Esophagus squamous epithelium (tissue), 5 donors: Measurements from ENCODE around the gene SLC16A7. TPM values are rescaled to one million over a fixed set of nuclear protein-coding genes. Genes with fewer than 3 reads are reported as not detected.

ENCODE experiments used
- DNase-seq: peaks from one replicate; lab custom pipeline; 2025; lab: John Stamatoyannopoulos, UW
- H3K27ac ChIP-seq, 4 donors: fragments of 200-600 bp; sonication (generic); one replicate each; pipeline ENCODE4 v1.5.1; 2016 to 2019; ENCODE audit warnings: mild to moderate bottlenecking in 1 of 4
- H3K27me3 ChIP-seq, 4 donors: fragments of 200-600 bp; sonication (generic); 1 replicate in 3 of 4; 2 replicates in 1 of 4; pipeline versions ENCODE4 v1.5.1 to v1.6.0; 2017 to 2021; ENCODE audit warnings: antibody characterized with exemption in 1 of 4
- H3K36me3 ChIP-seq, 3 donors: fragments of 200-600 bp; sonication (generic); one replicate each; pipeline ENCODE4 v1.5.1; 2016 to 2019
- H3K4me1 ChIP-seq, 3 donors: fragments of 200-600 bp; sonication (generic); one replicate each; pipeline ENCODE4 v1.5.1; 2017 to 2019
- H3K4me3 ChIP-seq, 4 donors: fragments of 200-600 bp; sonication (generic); 1 replicate in 3 of 4; 2 replicates in 1 of 4; pipeline ENCODE4 v1.5.1; 2016 to 2019; ENCODE audit warnings: mild to moderate bottlenecking in 2 of 4, moderate library complexity in 1 of 4
- H3K9me3 ChIP-seq, 3 donors: fragments of 200-600 bp; sonication (generic); one replicate each; pipeline ENCODE4 v1.5.1; 2016 to 2019
- CTCF ChIP-seq, 6 experiments: fragments of 450-650 bp in 4 of 6; fragments of 200-600 bp in 2 of 6; sonication (generic) in 2 of 6; IDR thresholded peaks; one replicate each; pipeline ENCODE4 v1.5.1; 2016 to 2019; ENCODE audit warnings: antibody characterized with exemption in 6 of 6, mild to moderate bottlenecking in 4 of 6, moderate library complexity in 4 of 6
- POLR2A ChIP-seq, 4 donors: fragments of 450-650 bp; IDR thresholded peaks; one replicate each; pipeline ENCODE4 v1.6.1; 2017; ENCODE audit warnings: antibody characterized with exemption in 4 of 4, mild to moderate bottlenecking in 4 of 4, moderate library complexity in 3 of 4
- WGBS, 2 donors: methylation state at CpG; one replicate each; pipeline ENCODE4 v1.1.5; 2018; 5-methylcytosine and 5-hydroxymethylcytosine counted together
- intact Hi-C: fragments of 100-400 bp; cut with DNase I; formaldehyde crosslinking; loops from one replicate; pipeline ENCODE4 v1.15.0; 2022
- total RNA-seq, 4 donors: library from RNA; depleted of rRNA; stranded (reverse); fragments of >200 nt; gene quantifications; one replicate each; pipeline ENCODE4 v1.1.0, GENCODE V29; 2016
- donor health status: DM: yes; HTN: yes; CAD: no.

SLC16A7 gene
- total RNA-seq, 4 donors from 2014 or later = 55.3 to 82.1 (median 72.9) TPM

DNA sequence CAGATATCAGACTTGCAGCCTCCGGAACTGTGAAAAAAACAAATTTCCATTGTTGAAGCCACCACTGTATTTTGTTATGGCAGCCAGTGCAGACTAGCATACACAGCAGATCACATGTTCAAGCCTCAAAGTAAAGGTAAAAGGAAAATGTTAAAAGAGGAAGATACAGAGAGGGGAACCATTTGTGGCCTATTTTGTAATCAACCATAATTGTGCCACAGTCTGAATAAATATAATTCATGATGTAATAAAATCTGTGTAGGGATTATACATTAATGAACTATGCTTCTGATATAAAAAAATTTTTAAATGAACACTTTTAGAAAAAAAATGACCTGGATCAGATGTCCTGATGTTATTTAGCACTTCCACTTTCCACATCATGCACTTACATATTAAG lies 79.6 kb downstream of the SLC16A7 start:
- no peaks in the 10 kb centered on the region for H3K9me3 ChIP-seq
- intact Hi-C loops = no loop called here
- H3K4me3 ChIP-seq = no peak overlapping the region
- TF ChIP-seq CTCF (IDR thresholded peaks at IDR 0.05) (no peak), POLR2A (IDR thresholded peaks at IDR 0.05) (no peak)
- H3K27ac ChIP-seq = no peak overlapping the region
- H3K27me3 ChIP-seq = no peaks in the 10 kb centered on the region
- peaks cover 0 to 6% (median 0%) of the 10 kb centered on the region in 3 donors for H3K4me1 ChIP-seq
- H3K36me3 ChIP-seq = no peaks in the 10 kb centered on the region
- WGBS, 2 donors = 100% methylated on average over 1 of the region's 1 CpG
- no peak for DNase-seq

DNA sequence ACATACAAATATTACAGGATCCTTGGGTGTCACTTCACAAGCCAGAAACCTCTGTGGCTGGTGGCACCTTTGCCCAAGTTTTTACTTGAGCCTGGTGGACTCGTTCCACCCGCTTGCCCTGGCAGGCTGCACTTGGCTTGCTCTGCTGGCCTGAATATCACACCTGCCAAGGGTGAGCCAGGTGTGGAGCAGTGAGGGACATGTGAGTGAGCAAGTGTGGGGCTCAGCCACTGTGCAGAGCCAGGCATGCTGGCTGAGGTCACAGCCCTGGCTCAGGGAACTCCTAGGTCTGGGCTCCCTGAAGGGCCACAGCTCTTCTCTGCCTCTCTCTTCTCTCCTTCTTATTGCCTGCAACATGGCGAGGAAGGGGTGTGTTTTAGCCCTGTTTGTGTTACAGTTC lies 82.0 kb downstream of the SLC16A7 start:
- intact Hi-C loops = no loop called here
- Histone ChIP-seq H3K36me3 (no peaks in the 10 kb centered on the region), H3K9me3 (no peaks in the 10 kb centered on the region), H3K27me3 (no peaks in the 10 kb centered on the region), H3K27ac (peak overlapping the region in 1 of 4 donors; percentile 36), H3K4me1 (peaks cover 0 to 6% (median 0%) of the 10 kb centered on the region in 3 donors), H3K4me3 (no peak overlapping the region)
- DNase-seq = no peak
- WGBS, 2 donors = 19 to 52% methylated on average over 2 to 3 of the region's 3 CpGs
- TF ChIP-seq POLR2A (IDR thresholded peaks at IDR 0.05) = no peak
- TF ChIP-seq CTCF (IDR thresholded peaks at IDR 0.05) = no peak

DNA sequence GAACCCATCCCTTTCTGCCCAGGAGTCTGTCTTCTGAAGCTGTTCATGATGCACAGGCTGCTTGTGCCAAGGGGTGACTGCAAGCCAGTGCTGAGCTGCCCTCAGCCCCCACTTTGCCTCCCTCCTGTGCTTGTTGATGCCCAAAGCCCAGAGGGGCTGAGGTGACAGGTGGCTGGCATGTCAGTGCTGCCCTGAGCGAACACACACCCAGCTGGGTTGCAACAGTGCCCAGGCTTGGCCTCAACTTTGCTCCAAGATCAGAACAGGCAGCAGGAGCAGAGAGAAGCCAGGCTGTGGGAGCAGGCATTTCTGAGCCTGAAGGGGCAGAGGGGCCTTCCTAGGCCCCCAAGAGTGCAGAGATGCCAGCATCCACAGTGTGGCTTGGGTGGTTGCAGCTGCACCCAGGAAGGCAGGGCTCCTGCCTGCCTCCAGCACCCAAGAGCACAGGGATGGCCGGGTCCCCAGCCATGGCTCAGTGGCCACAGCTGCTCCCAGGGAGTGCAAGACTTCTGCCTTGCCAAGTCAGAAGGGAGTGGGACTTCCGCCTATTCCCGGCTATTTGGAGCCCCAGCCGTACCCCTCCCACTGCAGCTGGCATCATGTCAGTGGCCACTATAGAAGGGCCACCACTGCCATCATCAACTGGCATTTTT lies 83.1 kb downstream of the SLC16A7 start:
- Histone ChIP-seq H3K4me3 (no peak overlapping the region), H3K27ac (no peak overlapping the region), H3K36me3 (no peaks in the 10 kb centered on the region), H3K4me1 (peaks cover 0 to 6% (median 0%) of the 10 kb centered on the region in 3 donors), H3K27me3 (no peaks in the 10 kb centered on the region), H3K9me3 (no peaks in the 10 kb centered on the region)
- intact Hi-C loops = no loop called here
- TF ChIP-seq CTCF (IDR thresholded peaks at IDR 0.05) (no peak), POLR2A (IDR thresholded peaks at IDR 0.05) (no peak)
- WGBS, 2 donors = 93 to 100% methylated on average over 3 to 4 of the region's 5 CpGs
- DNase-seq = no peak

GRCh38 chr12:59689776-59690175 lies 93.9 kb downstream of the SLC16A7 start:
- Histone ChIP-seq H3K9me3 (no peaks in the 10 kb centered on the region), H3K27me3 (no peaks in the 10 kb centered on the region), H3K4me3 (no peak overlapping the region), H3K36me3 (peaks cover 0 to 5% (median 0%) of the 10 kb centered on the region in 3 donors), H3K27ac (no peak overlapping the region), H3K4me1 (no peaks in the 10 kb centered on the region)
- no peak for DNase-seq
- WGBS, 2 donors = 72 to 85% methylated on average over 2 of the region's 2 CpGs
- intact Hi-C loops = no loop called here
- TF ChIP-seq POLR2A (IDR thresholded peaks at IDR 0.05) (no peak), CTCF (IDR thresholded peaks at IDR 0.05) (no peak)

DNA sequence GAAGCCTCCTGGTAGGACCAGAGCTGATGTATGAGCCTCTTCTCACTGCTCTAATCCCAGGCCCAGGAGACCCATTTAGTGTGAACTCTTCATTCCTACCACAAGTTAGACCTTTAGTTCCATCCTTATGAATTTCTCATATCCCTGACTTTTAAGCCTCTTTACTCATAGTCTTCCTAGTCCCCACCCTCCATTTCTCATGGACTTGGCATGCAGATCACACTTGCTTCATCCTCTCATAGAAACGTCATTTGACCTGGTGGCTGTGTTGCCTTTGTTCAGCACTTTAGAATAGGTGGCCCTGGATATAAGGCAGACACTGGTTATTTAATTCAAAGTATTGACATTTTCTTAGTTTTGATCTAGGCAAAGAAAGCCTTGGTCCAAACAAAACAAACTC lies 99.5 kb downstream of the SLC16A7 start:
- Histone ChIP-seq H3K9me3 (no peaks in the 10 kb centered on the region), H3K4me3 (no peak overlapping the region), H3K4me1 (peaks cover 0 to 17% (median 9%) of the 10 kb centered on the region in 3 donors), H3K27me3 (no peaks in the 10 kb centered on the region), H3K27ac (no peak overlapping the region), H3K36me3 (peaks cover 0 to 5% (median 0%) of the 10 kb centered on the region in 3 donors)
- intact Hi-C loops = loop anchor here (5.0 kb wide), 1 partner anchor 93 kb away; no protein-coding TSS in a partner anchor
- DNase-seq = no peak
- WGBS, 2 donors = 30 to 53% methylated on average over 1 of the region's 1 CpG
- TF ChIP-seq POLR2A (IDR thresholded peaks at IDR 0.05) (no peak), CTCF (IDR thresholded peaks at IDR 0.05) (peak in 1 of 6 experiments; percentile 16)
